PC-3 (cell line): Measurements from ENCODE around the gene FSIP1.

Source experiments
- EZH2 ChIP-seq: fragments of 300-600 bp; sonication (generic); IDR thresholded peaks from one replicate; pipeline ENCODE4 v1.6.1; 2017; ENCODE audit warnings: antibody characterized with exemption, mild to moderate bottlenecking, low read length; ENCODE audit not compliant: unreplicated experiment
- EZH2phosphoT487 ChIP-seq: fragments of 300-600 bp; sonication (generic); IDR thresholded peaks from 2 replicates; pipeline ENCODE4 v1.6.1; 2018; ENCODE audit warnings: mild to moderate bottlenecking, antibody characterized with exemption, low read length, borderline replicate concordance
- TF ChIP-seq, protein P1 (sequence below): fragments of 300-600 bp; sonication (generic); conservative IDR thresholded peaks from 2 replicates; pipeline ENCODE4 v1.5.1; 2017; ENCODE audit warnings: antibody characterized with exemption, low read depth, mild to moderate bottlenecking, low read length

DNA sequence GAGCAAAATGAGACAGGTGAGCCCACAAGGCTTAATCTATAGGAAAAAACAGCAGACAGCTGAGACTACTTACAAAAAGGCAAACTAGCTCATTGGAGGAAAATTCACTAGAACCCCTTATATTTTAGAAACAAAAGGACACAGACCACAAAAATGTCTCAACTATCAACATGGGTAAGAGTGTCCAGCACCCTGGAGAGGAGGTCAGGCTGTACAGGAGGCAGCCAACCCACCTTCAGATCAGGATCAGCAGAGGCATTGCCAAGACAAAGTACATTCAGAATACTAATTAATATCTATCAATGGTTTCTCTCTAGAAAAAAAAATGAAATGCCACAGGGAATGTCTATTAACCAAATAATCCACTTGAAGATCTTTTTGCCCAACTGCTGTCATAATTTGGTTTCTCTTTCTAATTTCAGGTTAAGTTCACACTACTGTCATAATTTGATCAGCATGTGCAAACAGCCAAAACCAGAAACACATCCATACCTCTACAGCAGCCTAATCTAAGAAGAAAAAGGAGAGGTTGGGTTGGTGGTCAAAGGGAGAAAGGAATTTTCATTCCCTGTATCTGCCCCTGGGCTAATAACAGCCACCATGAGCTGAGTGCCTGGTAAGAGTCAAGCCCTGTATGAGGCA, 227.8 kb downstream of the FSIP1 start:
- TF ChIP-seq, protein P1, sequence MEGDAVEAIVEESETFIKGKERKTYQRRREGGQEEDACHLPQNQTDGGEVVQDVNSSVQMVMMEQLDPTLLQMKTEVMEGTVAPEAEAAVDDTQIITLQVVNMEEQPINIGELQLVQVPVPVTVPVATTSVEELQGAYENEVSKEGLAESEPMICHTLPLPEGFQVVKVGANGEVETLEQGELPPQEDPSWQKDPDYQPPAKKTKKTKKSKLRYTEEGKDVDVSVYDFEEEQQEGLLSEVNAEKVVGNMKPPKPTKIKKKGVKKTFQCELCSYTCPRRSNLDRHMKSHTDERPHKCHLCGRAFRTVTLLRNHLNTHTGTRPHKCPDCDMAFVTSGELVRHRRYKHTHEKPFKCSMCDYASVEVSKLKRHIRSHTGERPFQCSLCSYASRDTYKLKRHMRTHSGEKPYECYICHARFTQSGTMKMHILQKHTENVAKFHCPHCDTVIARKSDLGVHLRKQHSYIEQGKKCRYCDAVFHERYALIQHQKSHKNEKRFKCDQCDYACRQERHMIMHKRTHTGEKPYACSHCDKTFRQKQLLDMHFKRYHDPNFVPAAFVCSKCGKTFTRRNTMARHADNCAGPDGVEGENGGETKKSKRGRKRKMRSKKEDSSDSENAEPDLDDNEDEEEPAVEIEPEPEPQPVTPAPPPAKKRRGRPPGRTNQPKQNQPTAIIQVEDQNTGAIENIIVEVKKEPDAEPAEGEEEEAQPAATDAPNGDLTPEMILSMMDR: no peak
- no peak for TF ChIP-seq EZH2phosphoT487
- no peak for TF ChIP-seq EZH2
